Hypothalamus (tissue), 51 donors: ENCODE results near the gene RNF19B.
A peak's percentile ranks its signal among the peaks of the same experiment; 100 is the strongest.

Experiments
- DNase-seq, 51 donors: peaks; one replicate each; lab custom pipeline; 2025; lab: John Stamatoyannopoulos, UW

The RNF19B gene

GRCh38 chr1:32892368-32893197 is 72.0 kb downstream of the RNF19B start:
- peak in 39 of 51 donors; percentile 28 to 85 (median 66) for DNase-seq

GRCh38 chr1:32891630-32892029 is 73.0 kb downstream of the RNF19B start:
- no peak for DNase-seq

GRCh38 chr1:32891241-32891570 is 73.4 kb downstream of the RNF19B start:
- no peak for DNase-seq

- no peak for DNase-seq
Measured at GRCh38 chr1:32890516-32891240, 73.9 kb downstream of the RNF19B start.

- DNase-seq = no peak
Measured at GRCh38 chr1:32889731-32890278, 74.8 kb downstream of the RNF19B start.

DNA sequence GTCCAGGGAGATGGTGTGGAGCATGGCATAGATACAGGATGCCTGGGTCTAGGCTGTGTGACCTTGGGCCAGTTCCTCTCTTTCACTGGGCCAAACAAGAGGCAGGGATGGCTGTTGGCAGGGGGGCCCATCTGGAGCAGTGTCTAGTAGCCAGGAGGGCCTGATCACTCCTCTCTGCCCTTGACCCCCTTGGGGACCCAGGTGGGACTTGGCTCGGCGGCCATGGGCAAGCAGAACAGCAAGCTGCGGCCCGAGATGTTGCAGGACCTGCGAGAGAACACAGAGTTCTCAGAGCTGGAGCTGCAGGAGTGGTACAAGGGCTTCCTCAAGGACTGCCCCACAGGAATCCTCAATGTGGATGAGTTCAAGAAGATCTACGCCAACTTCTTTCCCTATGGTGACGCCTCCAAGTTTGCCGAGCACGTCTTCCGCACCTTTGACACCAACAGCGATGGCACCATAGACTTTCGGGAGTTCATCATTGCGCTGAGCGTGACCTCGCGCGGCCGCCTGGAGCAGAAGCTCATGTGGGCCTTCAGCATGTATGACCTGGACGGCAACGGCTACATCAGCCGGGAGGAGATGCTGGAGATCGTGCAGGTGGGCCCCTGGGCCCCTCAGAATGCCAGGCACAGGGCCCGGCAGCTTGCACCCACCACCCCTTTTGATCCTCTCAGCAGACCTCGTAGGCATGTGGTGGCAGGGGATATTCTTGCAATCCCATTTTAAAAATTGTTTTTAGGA is 75.8 kb downstream of the RNF19B start:
- no peak for DNase-seq

GRCh38 chr1:32888134-32888533 is 76.5 kb downstream of the RNF19B start:
- DNase-seq = no peak

DNA sequence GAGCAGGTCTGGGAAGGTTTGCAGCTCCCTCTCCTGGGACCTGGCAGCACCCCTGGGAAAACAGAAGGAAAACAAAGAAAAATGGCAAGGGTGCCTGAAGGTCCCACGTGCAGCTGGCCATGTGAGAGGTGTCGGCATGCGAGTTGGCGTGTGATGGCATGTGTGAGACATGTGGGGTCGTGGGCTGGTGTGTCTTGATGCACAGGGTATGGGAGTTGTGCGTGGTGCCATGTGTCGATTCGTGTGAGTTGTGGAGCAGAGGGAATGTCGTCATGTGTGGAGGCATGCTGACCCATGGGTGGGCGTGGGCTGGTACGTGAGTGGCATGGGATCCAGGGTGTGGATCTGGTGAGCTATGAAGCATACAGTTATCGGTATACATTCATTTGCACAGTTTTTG is 77.0 kb downstream of the RNF19B start:
- DNase-seq = peak in 1 of 51 donors; percentile 34

DNA sequence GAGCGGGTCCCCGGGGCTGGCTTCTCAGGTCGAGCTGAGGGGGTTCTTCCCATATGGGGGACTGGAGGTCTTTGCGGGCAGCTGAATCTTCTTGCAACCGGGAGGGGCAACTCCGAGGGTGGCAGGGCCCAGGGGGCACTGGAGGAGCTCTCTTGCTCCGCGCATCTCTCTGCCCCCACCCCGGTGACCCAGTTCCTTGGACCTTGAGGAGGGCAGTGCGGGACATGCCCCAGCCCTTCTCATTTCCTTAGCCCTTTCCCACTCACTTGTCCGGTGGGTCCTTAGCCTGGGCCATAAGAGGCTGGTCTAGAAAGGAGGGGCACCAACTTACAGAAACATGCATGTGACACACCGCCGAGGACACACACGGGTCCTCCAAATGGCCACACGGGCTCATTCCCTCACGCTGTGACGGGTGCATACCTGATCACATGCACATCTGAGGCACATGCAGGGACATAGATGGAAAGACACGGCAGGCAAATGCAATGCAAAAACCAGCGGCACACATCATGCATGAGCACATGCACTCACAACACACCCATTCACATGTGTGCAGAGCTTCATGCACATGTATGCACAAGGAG is 77.7 kb downstream of the RNF19B start:
- DNase-seq = no peak
